ENCODE data around the gene GAPT. TPM values are rescaled to one million over a fixed set of nuclear protein-coding genes. Genes with fewer than 3 reads are reported as not detected.

GAPT gene
- total RNA-seq, 1 donor from 2014 or later = 1.6 TPM

GRCh38 chr5:58486290-58486689 lies 4.9 kb upstream of the GAPT start:
- Mint-ChIP-seq H3K27me3 (ENCODE audit: low read depth) (peaks cover 14% of the 10 kb centered on the region), H3K36me3 (no peaks in the 10 kb centered on the region), H3K4me1 (peaks cover 3% of the 10 kb centered on the region), H3K9me3 (no peaks in the 10 kb centered on the region), H3K27ac (no peak overlapping the region), H3K4me3 (no peak overlapping the region)
- TF ChIP-seq, protein P1, sequence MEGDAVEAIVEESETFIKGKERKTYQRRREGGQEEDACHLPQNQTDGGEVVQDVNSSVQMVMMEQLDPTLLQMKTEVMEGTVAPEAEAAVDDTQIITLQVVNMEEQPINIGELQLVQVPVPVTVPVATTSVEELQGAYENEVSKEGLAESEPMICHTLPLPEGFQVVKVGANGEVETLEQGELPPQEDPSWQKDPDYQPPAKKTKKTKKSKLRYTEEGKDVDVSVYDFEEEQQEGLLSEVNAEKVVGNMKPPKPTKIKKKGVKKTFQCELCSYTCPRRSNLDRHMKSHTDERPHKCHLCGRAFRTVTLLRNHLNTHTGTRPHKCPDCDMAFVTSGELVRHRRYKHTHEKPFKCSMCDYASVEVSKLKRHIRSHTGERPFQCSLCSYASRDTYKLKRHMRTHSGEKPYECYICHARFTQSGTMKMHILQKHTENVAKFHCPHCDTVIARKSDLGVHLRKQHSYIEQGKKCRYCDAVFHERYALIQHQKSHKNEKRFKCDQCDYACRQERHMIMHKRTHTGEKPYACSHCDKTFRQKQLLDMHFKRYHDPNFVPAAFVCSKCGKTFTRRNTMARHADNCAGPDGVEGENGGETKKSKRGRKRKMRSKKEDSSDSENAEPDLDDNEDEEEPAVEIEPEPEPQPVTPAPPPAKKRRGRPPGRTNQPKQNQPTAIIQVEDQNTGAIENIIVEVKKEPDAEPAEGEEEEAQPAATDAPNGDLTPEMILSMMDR (IDR thresholded peaks at IDR 0.05; ENCODE audit: unreplicated experiment) = no peak
- DNase-seq (ENCODE audit: low spot score in 2 of 2, unreplicated experiment in 2 of 2) = no peak

DNA sequence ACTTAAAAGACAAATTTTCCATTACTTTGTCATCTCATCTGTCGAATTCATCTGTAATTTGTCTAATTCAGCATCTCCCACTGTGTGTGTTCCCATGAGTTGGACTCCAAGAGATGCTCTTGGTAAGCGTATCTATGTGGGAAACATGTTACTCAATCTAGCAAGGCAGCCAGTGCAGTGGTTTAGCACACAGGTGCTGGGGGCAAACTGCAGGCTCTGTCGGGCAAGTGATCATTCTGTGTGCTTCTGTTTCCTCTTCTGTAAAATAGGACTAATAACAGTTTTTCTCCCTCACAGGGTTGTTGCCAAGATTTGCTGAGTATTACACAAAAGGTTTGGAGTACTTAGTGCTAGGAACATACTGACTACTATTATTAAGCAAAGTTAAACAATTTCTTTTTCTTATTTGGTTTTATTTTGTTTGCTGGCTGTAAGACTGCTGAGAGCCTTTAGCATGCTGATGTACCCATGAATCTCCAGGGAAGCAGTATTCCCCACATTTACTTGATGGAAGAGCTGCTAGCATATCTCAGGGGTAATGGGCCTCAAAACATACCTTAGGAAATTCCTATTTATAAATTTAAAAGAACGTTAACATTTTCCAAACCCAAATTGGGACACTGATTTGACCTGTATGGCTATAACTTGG lies 709 bp upstream of the GAPT start:
- Mint-ChIP-seq H3K27ac (no peak overlapping the region), H3K27me3 (ENCODE audit: low read depth) (peaks cover 14% of the 10 kb centered on the region)
- TF ChIP-seq, protein P1 (IDR thresholded peaks at IDR 0.05; ENCODE audit: unreplicated experiment) = no peak

GRCh38 chr5:58493141-58493540 lies 1.9 kb downstream of the GAPT start:
- H3K36me3 Mint-ChIP-seq = no peaks in the 10 kb centered on the region
- DNase-seq (ENCODE audit: low spot score in 2 of 2, unreplicated experiment in 2 of 2) = no peak
- H3K4me3 Mint-ChIP-seq = peak overlapping the region; percentile 10
- H3K27me3 Mint-ChIP-seq (ENCODE audit: low read depth) = peaks cover 9% of the 10 kb centered on the region
- H3K27ac Mint-ChIP-seq = no peak overlapping the region
- TF ChIP-seq, protein P1 (IDR thresholded peaks at IDR 0.05; ENCODE audit: unreplicated experiment) = no peak
- no peaks in the 10 kb centered on the region for H3K9me3 Mint-ChIP-seq
- H3K4me1 Mint-ChIP-seq = peaks cover 12% of the 10 kb centered on the region

More for the DNA sequence above, 709 bp upstream of the GAPT start:
- Mint-ChIP-seq H3K4me1 (peaks cover 12% of the 10 kb centered on the region), H3K9me3 (no peaks in the 10 kb centered on the region), H3K36me3 (no peaks in the 10 kb centered on the region), H3K4me3 (no peak overlapping the region)
- no peak for DNase-seq (ENCODE audit: low spot score in 2 of 2, unreplicated experiment in 2 of 2)

DNA sequence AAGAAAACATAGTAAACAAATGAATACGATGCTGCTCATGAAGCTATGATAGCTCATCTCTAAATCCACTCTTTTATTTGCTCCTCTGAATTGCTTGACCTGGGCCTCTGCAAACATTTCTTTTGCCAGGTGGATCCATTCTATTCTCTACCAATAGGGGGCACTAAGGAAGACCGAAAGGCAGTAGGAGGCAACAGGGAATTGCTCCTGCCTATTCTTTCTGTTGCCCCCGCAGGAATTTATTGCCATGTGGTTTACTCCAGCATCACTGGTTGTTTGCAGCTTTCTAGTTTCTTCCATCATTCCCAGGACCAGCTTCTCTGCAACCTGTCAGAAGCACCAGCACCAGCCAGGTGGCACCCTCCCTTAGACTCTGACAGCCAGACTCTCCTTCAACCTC lies 5.3 kb downstream of the GAPT start:
- Mint-ChIP-seq H3K27me3 (ENCODE audit: low read depth) (no peaks in the 10 kb centered on the region), H3K9me3 (no peaks in the 10 kb centered on the region), H3K4me3 (no peak overlapping the region), H3K36me3 (no peaks in the 10 kb centered on the region), H3K4me1 (peaks cover 16% of the 10 kb centered on the region), H3K27ac (no peak overlapping the region)
- TF ChIP-seq, protein P1 (IDR thresholded peaks at IDR 0.05; ENCODE audit: unreplicated experiment) = no peak
- no peak for DNase-seq (ENCODE audit: low spot score in 2 of 2, unreplicated experiment in 2 of 2)

- H3K4me3 Mint-ChIP-seq = no peak overlapping the region
- H3K4me1 Mint-ChIP-seq = peaks cover 13% of the 10 kb centered on the region
- H3K36me3 Mint-ChIP-seq = no peaks in the 10 kb centered on the region
- no peak overlapping the region for H3K27ac Mint-ChIP-seq
- H3K27me3 Mint-ChIP-seq (ENCODE audit: low read depth) = no peaks in the 10 kb centered on the region
- no peaks in the 10 kb centered on the region for H3K9me3 Mint-ChIP-seq
- DNase-seq (ENCODE audit: low spot score in 2 of 2, unreplicated experiment in 2 of 2) = no peak
- TF ChIP-seq, protein P1 (IDR thresholded peaks at IDR 0.05; ENCODE audit: unreplicated experiment) = no peak
These were observed 6.2 kb downstream of the GAPT start for GRCh38 chr5:58497386-58497785.
